IMR-90 (cell line): ENCODE data around the gene TCF25. TPM values are rescaled to one million over a fixed set of nuclear protein-coding genes. Genes with fewer than 3 reads are reported as not detected.

ENCODE experiments used
- ATAC-seq: fragments of 200-7000 bp; cut with Tn5 transposase; 2 replicates; pipeline ENCODE4 v1.9.1; 2020; ENCODE audit warnings: low read depth, mild to moderate bottlenecking, moderate library complexity
- BruUV-seq: library from RNA; stranded (reverse); fragments of 400-500 nt; replicated peaks from 2 replicates; lab custom pipeline; 2021; lab: Mats Ljungman, UMichigan
- CTCF ChIA-PET: fragments of 300-600 bp; formaldehyde crosslinking; extraction: SDS; loops from one replicate; lab custom pipeline; 2021; ENCODE audit warnings: antibody characterized with exemption; lab: Yijun Ruan, JAX
- POLR2A ChIA-PET: fragments of 300-600 bp; sonication (Branson Sonifier 250); formaldehyde crosslinking; loops from one replicate; lab custom pipeline; 2022; ENCODE audit warnings: antibody characterized with exemption; ENCODE audit not compliant: unreplicated experiment; lab: Charles Lee
- DNase-seq: peaks from one replicate; pipeline ENCODE4 v3.0.0; 2013
- H2AFZ ChIP-seq: replicated peaks from 2 replicates; pipeline ENCODE3; 2013; ENCODE audit warnings: low read length, mild to moderate bottlenecking; ENCODE audit not compliant: poor library complexity
- H2AK5ac ChIP-seq: 2 replicates; pipeline ENCODE4 v1.6.1; 2013; ENCODE audit warnings: low read depth, low read length, inconsistent platforms
- H2AK9ac ChIP-seq: replicated peaks from 2 replicates; pipeline ENCODE3; 2013; ENCODE audit warnings: mild to moderate bottlenecking, low read depth, low read length, moderate library complexity; ENCODE audit not compliant: poor library complexity
- H2BK120ac ChIP-seq: 2 replicates; pipeline ENCODE4 v1.6.1; 2013; ENCODE audit warnings: low read depth, low read length, inconsistent platforms
- H2BK15ac ChIP-seq: 3 replicates; pipeline ENCODE4 v1.6.1; 2013; ENCODE audit warnings: low read depth, low read length, inconsistent platforms
- H2BK20ac ChIP-seq: 2 replicates; pipeline ENCODE4 v1.6.1; 2013; ENCODE audit warnings: low read depth, mild to moderate bottlenecking, inconsistent platforms, low read length, moderate library complexity
- H2BK5ac ChIP-seq: 2 replicates; pipeline ENCODE4 v1.6.1; 2013; ENCODE audit warnings: mild to moderate bottlenecking, low read depth, low read length, inconsistent platforms; ENCODE audit not compliant: poor library complexity, severe bottlenecking
- H3K14ac ChIP-seq: replicated peaks from 2 replicates; pipeline ENCODE4 v1.6.1; 2013; ENCODE audit warnings: low read depth, low read length, inconsistent platforms
- H3K18ac ChIP-seq: 2 replicates; pipeline ENCODE4 v1.6.1; 2013; ENCODE audit warnings: low read depth, low read length, control low read depth
- H3K23ac ChIP-seq: 2 replicates; pipeline ENCODE4 v1.6.1; 2013; ENCODE audit warnings: low read depth, low read length, inconsistent platforms
- H3K27ac ChIP-seq: 2 replicates; pipeline ENCODE4 v1.5.1; 2013; ENCODE audit warnings: mild to moderate bottlenecking, control low read depth, low read length; ENCODE audit not compliant: insufficient read depth
- H3K27me3 ChIP-seq: 2 replicates; pipeline ENCODE4 v1.6.1; 2013; ENCODE audit warnings: low read length; ENCODE audit not compliant: control insufficient read depth, insufficient read depth
- H3K36me3 ChIP-seq: 2 replicates; pipeline ENCODE4 v1.6.1; 2013; ENCODE audit warnings: low read length, mixed read lengths; ENCODE audit not compliant: control insufficient read depth, insufficient read depth
- H3K4ac ChIP-seq: 2 replicates; pipeline ENCODE4 v1.6.1; 2013; ENCODE audit warnings: low read depth, low read length, inconsistent platforms
- H3K4me1 ChIP-seq: 2 replicates; pipeline ENCODE4 v1.6.1; 2013; ENCODE audit warnings: low read length, mixed read lengths; ENCODE audit not compliant: control insufficient read depth, insufficient read depth
- H3K4me2 ChIP-seq: 2 replicates; pipeline ENCODE4 v1.6.1; 2013; ENCODE audit warnings: low read depth, mild to moderate bottlenecking, control low read depth, low read length, moderate library complexity
- H3K4me3 ChIP-seq: 2 replicates; pipeline ENCODE4 v1.5.1; 2013; ENCODE audit warnings: low read depth, mild to moderate bottlenecking, control low read depth, low read length, moderate library complexity; ENCODE audit not compliant: insufficient read depth
- H3K56ac ChIP-seq: 2 replicates; pipeline ENCODE4 v1.6.1; 2013; ENCODE audit warnings: low read length, inconsistent platforms; ENCODE audit not compliant: insufficient read depth; ENCODE audit errors: extremely low read depth
- H3K79me1 ChIP-seq, 2 experiments: 2 replicates each; pipeline ENCODE4 v1.6.1; 2013; ENCODE audit warnings: low read length in 2 of 2, inconsistent platforms in 1 of 2, low read depth in 1 of 2
- H3K9ac ChIP-seq: 2 replicates; pipeline ENCODE4 v1.6.1; 2013; ENCODE audit warnings: low read depth, low read length, control low read depth
- H3K9me1 ChIP-seq: 2 replicates; pipeline ENCODE4 v1.6.1; 2013; ENCODE audit warnings: low read length, inconsistent platforms; ENCODE audit not compliant: insufficient read depth
- H3K9me3 ChIP-seq: 2 replicates; pipeline ENCODE4 v1.6.1; 2013; ENCODE audit warnings: low read length; ENCODE audit not compliant: control insufficient read depth, insufficient read depth
- H4K20me1 ChIP-seq: 2 replicates; pipeline ENCODE4 v1.6.1; 2013; ENCODE audit warnings: low read length, inconsistent platforms; ENCODE audit not compliant: insufficient read depth
- H4K5ac ChIP-seq: 2 replicates; pipeline ENCODE4 v1.6.1; 2013; ENCODE audit warnings: mild to moderate bottlenecking, low read depth, low read length, control low read depth
- H4K8ac ChIP-seq, 2 experiments: 2 replicates each; pipeline ENCODE4 v1.6.1; 2013; ENCODE audit warnings: low read depth in 2 of 2, low read length in 2 of 2, control low read depth in 1 of 2, inconsistent platforms in 1 of 2
- H4K91ac ChIP-seq: 2 replicates; pipeline ENCODE4 v1.6.1; 2013; ENCODE audit warnings: low read depth, low read length, inconsistent platforms; ENCODE audit not compliant: insufficient read depth
- BHLHE40 ChIP-seq: fragments of 150-350 bp; IDR thresholded peaks from 2 replicates; pipeline ENCODE4 v1.6.1; 2016; ENCODE audit warnings: mild to moderate bottlenecking, low read depth, low read length
- CEBPB ChIP-seq: IDR thresholded peaks from 2 replicates; pipeline ENCODE4 v1.6.1; 2012; ENCODE audit warnings: low read depth, low read length, improper control_type of control experiment
- CHD1 ChIP-seq: IDR thresholded peaks from 2 replicates; pipeline ENCODE4 v1.6.1; 2012; ENCODE audit warnings: low read depth, low read length, improper control_type of control experiment
- CTCF ChIP-seq: conservative IDR thresholded peaks from 2 replicates; pipeline ENCODE4 v1.5.1; 2012; ENCODE audit warnings: mild to moderate bottlenecking, low read depth, low read length, improper control_type of control experiment
- ELK1 ChIP-seq: fragments of 150-350 bp; IDR thresholded peaks from 2 replicates; pipeline ENCODE4 v1.6.1; 2016; ENCODE audit warnings: low read depth, mild to moderate bottlenecking, low read length, moderate library complexity, borderline replicate concordance
- FOS ChIP-seq: fragments of 150-350 bp; IDR thresholded peaks from 2 replicates; pipeline ENCODE4 v1.6.1; 2016; ENCODE audit warnings: low read depth, low read length
- MAFK ChIP-seq: IDR thresholded peaks from 2 replicates; pipeline ENCODE4 v1.6.1; 2012; ENCODE audit warnings: low read depth, low read length, improper control_type of control experiment
- MAZ ChIP-seq: IDR thresholded peaks from 2 replicates; pipeline ENCODE4 v1.6.1; 2012; ENCODE audit warnings: low read depth, mild to moderate bottlenecking, low read length, improper control_type of control experiment, moderate library complexity, borderline replicate concordance
- MXI1 ChIP-seq: IDR thresholded peaks from 2 replicates; pipeline ENCODE4 v1.6.1; 2012; ENCODE audit warnings: low read depth, mild to moderate bottlenecking, low read length, moderate library complexity, borderline replicate concordance
- NFE2L2 ChIP-seq: fragments of 150-350 bp; IDR thresholded peaks from 2 replicates; pipeline ENCODE4 v1.6.1; 2016; ENCODE audit warnings: low read depth, mild to moderate bottlenecking, low read length
- POLR2A ChIP-seq: IDR thresholded peaks from 2 replicates; pipeline ENCODE4 v1.6.1; 2012; ENCODE audit warnings: mild to moderate bottlenecking, low read depth, low read length
- RAD21 ChIP-seq: IDR thresholded peaks from 2 replicates; pipeline ENCODE4 v1.6.1; 2012; ENCODE audit warnings: low read length, improper control_type of control experiment
- RCOR1 ChIP-seq: IDR thresholded peaks from 2 replicates; pipeline ENCODE4 v1.6.1; 2012; ENCODE audit warnings: mild to moderate bottlenecking, low read length, improper control_type of control experiment; ENCODE audit not compliant: insufficient replicate concordance
- RFX5 ChIP-seq: IDR thresholded peaks from 2 replicates; pipeline ENCODE4 v1.8.0; 2012; ENCODE audit warnings: low read depth, mild to moderate bottlenecking, low read length, moderate library complexity
- SMC3 ChIP-seq: fragments of 150-350 bp; IDR thresholded peaks from 2 replicates; pipeline ENCODE4 v1.6.1; 2016; ENCODE audit warnings: low read depth, mild to moderate bottlenecking, antibody characterized with exemption, low read length, moderate library complexity
- WGBS, 2 experiments: methylation state at CpG; one replicate each; pipeline versions ENCODE4 v1.1.5 to v1.1.7; 2013; ENCODE audit warnings: missing lambda C conversion rate in 2 of 2; ENCODE audit not compliant: insufficient read length in 1 of 2; ENCODE audit errors: extremely low coverage in 2 of 2; 5-methylcytosine and 5-hydroxymethylcytosine counted together
- dilution Hi-C: fragments of 300-500 bp; cut with HindIII; formaldehyde crosslinking; loops from one replicate; pipeline ENCODE4 v1.14.3; 2018; ENCODE audit warnings: low sequenced_read_pairs; ENCODE audit not compliant: unreplicated experiment
- in situ Hi-C: fragments of 300-500 bp; cut with MboI; formaldehyde crosslinking; loops from 3 replicates; pipeline ENCODE4 v1.14.3; 2019; ENCODE audit warnings: low sequenced_read_pairs, inconsistent platforms, mixed read lengths
- intact Hi-C: fragments of 100-400 bp; cut with micrococcal nuclease; formaldehyde crosslinking; loops from 2 replicates; pipeline ENCODE4 v1.10.0; 2022
- polyA plus RNA-seq, 3 experiments: library from polyadenylated mRNA; depleted of rRNA; stranded (reverse); fragments of >200 nt; gene quantifications; 2 replicates each; pipeline ENCODE4 v1.2.3, GENCODE V29; 2012; ENCODE audit warnings: low replicate concordance in 1 of 3
- total RNA-seq: library from RNA; depleted of rRNA; stranded (reverse); fragments of >200 nt; gene quantifications from 2 replicates; pipeline ENCODE4 v1.2.3, GENCODE V29; 2012
- TF ChIP-seq, protein P1 (sequence below): fragments of 150-350 bp; IDR thresholded peaks from 2 replicates; pipeline ENCODE4 v1.6.1; 2017; ENCODE audit warnings: mild to moderate bottlenecking, antibody characterized with exemption, low read length, low read depth

TCF25 gene
- total and polyA plus RNA-seq, 2 of the 4 experiments (the other 2 are of a cell fraction): 127 to 184 TPM

GRCh38 chr16:89952551-89952950 is 79.2 kb downstream of the TCF25 start:
- Histone ChIP-seq H3K18ac (no peak overlapping the region), H4K91ac (no peak overlapping the region), H2BK20ac (no peak overlapping the region), H3K27me3 (no peaks in the 10 kb centered on the region), H3K23ac (no peak overlapping the region), H4K5ac (no peak overlapping the region), H3K4me3 (no peak overlapping the region), H2BK120ac (no peak overlapping the region), H4K8ac (no peak overlapping the region), H4K20me1 (peaks cover 17% of the 10 kb centered on the region), H3K4me1 (peaks cover 6% of the 10 kb centered on the region; the same call in 1 of the 2 replicates), H3K79me1 (peaks cover 20 to 65% of the 10 kb centered on the region in 2 experiments), H2AFZ (no peak overlapping the region), H2BK15ac (no peak overlapping the region), H3K36me3 (peaks cover 20% of the 10 kb centered on the region), H3K14ac (no peak overlapping the region), H2AK5ac (no peak overlapping the region), H2BK5ac (no peak overlapping the region), H3K4ac (no peak overlapping the region), H3K4me2 (no peak overlapping the region), H3K27ac (no peak overlapping the region), H3K9me1 (no peaks in the 10 kb centered on the region), H3K56ac (no peak overlapping the region), H3K9ac (no peak overlapping the region), H2AK9ac (no peak overlapping the region), H3K9me3 (no peaks in the 10 kb centered on the region)
- in situ Hi-C loops (no loop called here), intact Hi-C loops (no loop called here), dilution Hi-C loops (no loop called here)
- ChIA-PET POLR2A (interaction anchor here (0.6 kb wide), 1 partner anchor 27 kb away, joined by 3 read pairs; no protein-coding TSS in a partner anchor), CTCF (no interaction called here)
- TF ChIP-seq MAFK (no peak), FOS (no peak), MAZ (no peak), SMC3 (no peak), MXI1 (no peak), POLR2A (no peak), BHLHE40 (no peak), CEBPB (no peak), CHD1 (no peak), ELK1 (no peak), RAD21 (no peak), NFE2L2 (no peak), RFX5 (no peak), CTCF (no peak), RCOR1 (no peak)
- TF ChIP-seq, protein P1, sequence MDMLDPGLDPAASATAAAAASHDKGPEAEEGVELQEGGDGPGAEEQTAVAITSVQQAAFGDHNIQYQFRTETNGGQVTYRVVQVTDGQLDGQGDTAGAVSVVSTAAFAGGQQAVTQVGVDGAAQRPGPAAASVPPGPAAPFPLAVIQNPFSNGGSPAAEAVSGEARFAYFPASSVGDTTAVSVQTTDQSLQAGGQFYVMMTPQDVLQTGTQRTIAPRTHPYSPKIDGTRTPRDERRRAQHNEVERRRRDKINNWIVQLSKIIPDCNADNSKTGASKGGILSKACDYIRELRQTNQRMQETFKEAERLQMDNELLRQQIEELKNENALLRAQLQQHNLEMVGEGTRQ: no peak
- no peak for DNase-seq
- no peak for ATAC-seq
- TSS peak; percentile 22 for BruUV-seq
- WGBS, 2 experiments: no CpG with 5 or more reads among the region's 6 CpGs
